ENCODE results near the gene BRD1. TPM values are rescaled to one million over a fixed set of nuclear protein-coding genes. Genes with fewer than 3 reads are reported as not detected.

BRD1 gene
- total RNA-seq, 4 donors from 2014 or later: 69.3 to 116 (median 81.1) TPM

GRCh38 chr22:49812838-49813237 is 14.8 kb downstream of the BRD1 start:
- Histone ChIP-seq H3K36me3 (peaks cover 26% of the 10 kb centered on the region), H3K4me3 (no peak overlapping the region), H3K4me1 (peaks cover 31% of the 10 kb centered on the region), H3K9me3 (no peaks in the 10 kb centered on the region), H3K27me3 (no peaks in the 10 kb centered on the region), H3K27ac (no peak overlapping the region)
- no peak for DNase-seq (ENCODE audit: low spot score in 2 of 2)
- WGBS: 97% methylated on average over 9 of the region's 11 CpGs
- TF ChIP-seq POLR2AphosphoS5 (IDR thresholded peaks at IDR 0.05): no peak
- no peak for TF ChIP-seq EP300 (IDR thresholded peaks at IDR 0.05)
- no peak for TF ChIP-seq CTCF (IDR thresholded peaks at IDR 0.05)
- TF ChIP-seq POLR2A (IDR thresholded peaks at IDR 0.05): no peak

GRCh38 chr22:49811020-49811791 is 16.5 kb downstream of the BRD1 start:
- no peaks in the 10 kb centered on the region for H3K27me3 ChIP-seq
- H3K27ac ChIP-seq: no peak overlapping the region
- H3K4me3 ChIP-seq: no peak overlapping the region
- peaks cover 12% of the 10 kb centered on the region for H3K36me3 ChIP-seq
- peaks cover 26% of the 10 kb centered on the region for H3K4me1 ChIP-seq
- no peak for TF ChIP-seq CTCF (IDR thresholded peaks at IDR 0.05)
- TF ChIP-seq EP300 (IDR thresholded peaks at IDR 0.05): no peak
- TF ChIP-seq POLR2AphosphoS5 (IDR thresholded peaks at IDR 0.05): no peak
- no peak for TF ChIP-seq POLR2A (IDR thresholded peaks at IDR 0.05)
- WGBS: 82% methylated on average over 17 of the region's 18 CpGs
- no peaks in the 10 kb centered on the region for H3K9me3 ChIP-seq
- no peak for DNase-seq (ENCODE audit: low spot score in 2 of 2)

GRCh38 chr22:49810363-49811019 is 17.2 kb downstream of the BRD1 start:
- peaks cover 24% of the 10 kb centered on the region for H3K4me1 ChIP-seq

GRCh38 chr22:49807780-49808708 is 19.6 kb downstream of the BRD1 start:
- Histone ChIP-seq H3K9me3 (no peaks in the 10 kb centered on the region), H3K4me3 (no peak overlapping the region), H3K36me3 (peaks cover 23% of the 10 kb centered on the region), H3K4me1 (peaks cover 34% of the 10 kb centered on the region), H3K27me3 (no peaks in the 10 kb centered on the region), H3K27ac (no peak overlapping the region)
- 76% methylated on average over 14 of the region's 14 CpGs for WGBS
- DNase-seq (ENCODE audit: low spot score in 2 of 2): no peak
- no peak for TF ChIP-seq POLR2A (IDR thresholded peaks at IDR 0.05)
- no peak for TF ChIP-seq CTCF (IDR thresholded peaks at IDR 0.05)
- no peak for TF ChIP-seq EP300 (IDR thresholded peaks at IDR 0.05)
- TF ChIP-seq POLR2AphosphoS5 (IDR thresholded peaks at IDR 0.05): no peak

More at GRCh38 chr22:49810363-49811019, 17.2 kb downstream of the BRD1 start:
- Histone ChIP-seq H3K36me3 (peaks cover 12% of the 10 kb centered on the region), H3K27ac (no peak overlapping the region), H3K27me3 (no peaks in the 10 kb centered on the region), H3K4me3 (no peak overlapping the region), H3K9me3 (no peaks in the 10 kb centered on the region)
- TF ChIP-seq POLR2A (IDR thresholded peaks at IDR 0.05) (no peak), CTCF (IDR thresholded peaks at IDR 0.05) (no peak), POLR2AphosphoS5 (IDR thresholded peaks at IDR 0.05) (no peak), EP300 (IDR thresholded peaks at IDR 0.05) (no peak)
- no peak for DNase-seq (ENCODE audit: low spot score in 2 of 2)
- 72% methylated on average over 5 of the region's 5 CpGs for WGBS

All from suprapubic skin (tissue), 4 donors.